ENCODE measurements around the gene LIPE.

DNA sequence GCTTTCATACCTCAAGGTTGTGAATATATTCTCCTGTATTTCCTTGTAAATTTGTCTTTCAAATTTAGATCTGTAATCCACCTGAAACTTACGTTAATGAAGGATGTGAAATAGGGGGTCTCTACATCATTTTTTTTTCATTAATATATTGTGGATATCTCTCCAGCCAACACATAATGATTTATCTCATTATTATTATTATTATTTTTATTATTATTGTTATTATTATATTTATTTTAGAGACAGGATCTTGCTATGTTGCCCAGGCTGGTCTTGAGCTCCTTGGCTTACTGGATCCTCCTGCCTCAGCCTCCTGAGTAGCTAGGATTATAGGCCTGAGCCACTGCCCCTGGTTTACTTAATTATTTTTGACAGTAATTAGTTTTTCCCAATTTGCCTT lies 4.3 kb upstream of the LIPE start:
- no peak for TF ChIP-seq CTCF (IDR thresholded peaks at IDR 0.05)
- no peak for TF ChIP-seq POLR2AphosphoS5 (IDR thresholded peaks at IDR 0.05)
